GM19468 (cell line): ENCODE measurements around the gene NOSTRIN.
"Not testable (repeated sequence)": the region's sequence is repeated elsewhere in the genome, so short reads cannot be mapped to it uniquely, and the experiment has no call there.

Experiments
- ATAC-seq: cut with Tn5 transposase; IDR thresholded peaks from one replicate; pipeline ENCODE4 v1.9.1; 2021; ENCODE audit warnings: mild to moderate bottlenecking, moderate library complexity, moderate number of reproducible peaks; ENCODE audit not compliant: unreplicated experiment; ENCODE audit errors: extremely low read depth

The NOSTRIN gene

GRCh38 chr2:168867164-168867563 is 64.7 kb downstream of the NOSTRIN start:
- not testable (repeated sequence) for ATAC-seq

GRCh38 chr2:168870369-168870768 is 67.9 kb downstream of the NOSTRIN start:
- not testable (repeated sequence) for ATAC-seq

DNA sequence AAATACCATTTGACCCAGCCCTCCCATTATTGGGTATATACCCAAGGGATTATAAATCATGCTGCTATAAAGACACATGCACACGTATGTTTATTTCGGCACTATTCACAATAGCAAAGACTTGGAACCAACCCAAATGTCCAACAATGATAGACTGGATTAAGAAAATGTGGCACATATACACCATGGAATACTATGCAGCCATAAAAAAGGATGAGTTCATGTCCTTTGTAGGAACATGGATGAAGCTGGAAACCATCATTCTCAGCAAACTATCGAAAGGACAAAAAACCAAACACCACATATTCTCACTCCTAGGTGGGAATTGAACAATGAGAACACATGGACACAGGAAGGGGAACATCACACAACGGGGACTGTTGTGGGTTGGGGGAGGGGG is 68.4 kb downstream of the NOSTRIN start:
- not testable (repeated sequence) for ATAC-seq

- ATAC-seq: no peak
Observed at GRCh38 chr2:168874368-168875054, 72.1 kb downstream of the NOSTRIN start.

- not testable (repeated sequence) for ATAC-seq
Observed at GRCh38 chr2:168882163-168882562, 79.7 kb downstream of the NOSTRIN start.

DNA sequence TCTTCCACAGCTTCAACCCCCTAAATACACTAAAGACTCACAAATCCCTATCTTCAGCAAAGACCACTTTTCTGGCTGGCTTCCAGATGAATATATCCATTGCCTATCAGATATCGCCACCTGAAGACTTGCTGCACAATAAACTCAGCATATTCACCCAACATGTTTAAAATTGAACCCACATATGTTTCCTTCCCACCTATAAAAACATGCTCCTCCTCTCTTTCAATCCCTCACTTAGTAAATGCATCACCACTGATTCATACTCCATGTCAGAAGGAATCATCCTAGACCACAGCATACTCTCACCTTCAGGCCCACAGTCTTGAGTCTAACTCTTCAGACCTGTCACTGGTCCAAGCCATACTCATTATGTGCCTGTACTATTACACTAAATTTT is 82.5 kb downstream of the NOSTRIN start:
- no peak for ATAC-seq

- ATAC-seq: no peak
Observed at GRCh38 chr2:168889635-168890005, 87.2 kb downstream of the NOSTRIN start.

DNA sequence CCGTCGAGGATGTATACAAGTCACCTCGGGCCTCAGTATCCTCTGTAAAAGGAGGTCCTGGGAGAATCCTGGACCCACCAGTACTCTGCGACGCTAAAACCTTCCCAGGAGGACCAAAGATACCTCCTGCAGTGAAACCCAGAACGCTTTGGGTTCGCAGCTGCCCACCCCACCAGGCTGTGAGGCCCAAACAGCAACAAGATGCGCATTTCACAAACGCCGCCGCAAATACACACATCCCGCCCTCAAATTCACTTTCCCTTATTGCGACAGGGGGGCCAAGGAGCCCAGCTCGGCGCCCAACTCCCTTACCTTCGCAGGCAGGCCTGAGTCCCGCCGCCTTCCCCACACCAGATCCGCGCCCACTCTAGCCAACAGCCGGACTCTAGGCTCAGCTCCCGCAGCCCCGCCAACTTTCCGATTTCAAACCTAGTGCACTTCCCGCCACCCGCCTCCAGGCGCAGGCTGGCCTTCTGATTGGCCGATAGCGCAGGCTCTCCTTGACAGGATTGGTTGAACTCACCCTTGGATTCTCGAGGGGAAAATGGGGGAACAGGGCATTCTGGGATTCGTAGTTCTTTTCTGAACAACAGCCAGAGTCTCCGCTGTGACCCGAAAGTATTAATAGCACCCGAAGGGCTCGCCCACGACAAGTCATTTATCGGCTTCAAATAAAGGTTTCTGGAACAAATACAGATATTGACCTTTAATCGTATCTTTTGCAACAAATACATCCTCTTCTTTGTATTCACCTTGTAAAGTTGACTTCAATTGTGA is 87.8 kb downstream of the NOSTRIN start, which contains the start of gene SPC25:
Gene SPC25, minus strand, starts transcription at position 425 of the 777 bp plus-strand sequence. CDS start 911 bp downstream, outside the sequence.
- peak; percentile 96 for ATAC-seq

- ATAC-seq: no peak
Observed at GRCh38 chr2:168892327-168892726, 89.9 kb downstream of the NOSTRIN start.

DNA sequence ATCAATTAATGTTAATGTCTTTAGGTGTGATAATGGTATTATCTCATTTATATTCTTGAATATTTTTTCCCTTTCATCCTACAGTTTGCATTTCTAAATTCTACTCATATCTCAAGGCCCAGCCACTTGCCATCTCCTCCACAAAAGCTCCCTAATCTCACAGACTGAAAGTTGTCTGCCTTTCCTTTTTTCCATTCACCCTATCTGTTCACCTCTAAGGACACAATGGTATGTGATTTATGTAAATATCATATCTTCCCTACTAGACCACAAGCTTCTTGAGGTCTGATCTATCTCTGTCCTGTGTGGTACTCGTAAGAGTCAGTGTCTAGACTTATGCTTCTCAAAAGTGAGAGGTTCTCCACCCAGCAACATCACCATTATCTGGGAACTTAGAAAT is 91.7 kb downstream of the NOSTRIN start:
- no peak for ATAC-seq

- no peak for ATAC-seq
Observed at GRCh38 chr2:168894720-168895119, 92.3 kb downstream of the NOSTRIN start.

- no peak for ATAC-seq
Observed at GRCh38 chr2:168895771-168896170, 93.3 kb downstream of the NOSTRIN start.

GRCh38 chr2:168896783-168897182 is 94.3 kb downstream of the NOSTRIN start:
- ATAC-seq: no peak

GRCh38 chr2:168897449-168897848 is 95.0 kb downstream of the NOSTRIN start:
- no peak for ATAC-seq

DNA sequence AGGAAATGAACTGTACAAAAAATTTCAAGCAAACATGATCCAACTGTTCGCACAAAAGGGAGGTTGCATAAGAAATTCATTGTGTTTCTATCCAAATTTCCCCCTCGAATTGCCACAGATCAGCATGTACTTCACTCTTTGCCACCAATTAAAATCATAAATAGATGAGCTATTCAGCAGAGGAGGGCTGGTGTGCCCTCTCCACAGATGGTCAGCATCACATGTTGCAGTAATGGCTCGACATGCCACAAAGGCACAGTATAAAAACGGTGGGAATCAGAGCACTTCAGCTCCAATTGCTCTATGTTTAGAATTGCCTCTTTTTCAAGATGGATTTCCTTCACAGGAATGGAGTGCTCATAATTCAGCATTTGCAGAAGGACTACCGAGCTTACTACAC is 98.6 kb downstream of the NOSTRIN start, which contains the start of gene G6PC2:
Gene G6PC2, plus strand, starts transcription at position 289 of the 400 bp plus-strand sequence. Its CDS starts 41 bp downstream, at position 330.
- no peak for ATAC-seq

- ATAC-seq: no peak
Observed at GRCh38 chr2:168903888-168904287, 101.5 kb downstream of the NOSTRIN start.

DNA sequence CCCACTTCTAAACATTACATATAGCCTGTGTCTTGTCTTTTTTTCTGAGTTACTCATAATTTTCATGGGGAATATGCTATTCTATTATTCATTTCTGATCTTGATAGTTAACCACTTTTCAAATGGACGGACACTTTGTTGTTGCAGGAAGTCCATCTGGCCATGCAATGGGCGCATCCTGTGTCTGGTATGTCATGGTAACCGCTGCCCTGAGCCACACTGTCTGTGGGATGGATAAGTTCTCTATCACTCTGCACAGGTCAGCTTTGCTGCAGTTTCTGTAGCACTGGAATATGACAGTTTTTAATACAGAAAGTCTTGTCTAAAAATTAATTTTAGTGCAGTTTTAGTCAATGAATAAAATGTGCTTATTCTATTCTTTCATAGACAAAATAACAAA is 101.9 kb downstream of the NOSTRIN start:
- no peak for ATAC-seq

DNA sequence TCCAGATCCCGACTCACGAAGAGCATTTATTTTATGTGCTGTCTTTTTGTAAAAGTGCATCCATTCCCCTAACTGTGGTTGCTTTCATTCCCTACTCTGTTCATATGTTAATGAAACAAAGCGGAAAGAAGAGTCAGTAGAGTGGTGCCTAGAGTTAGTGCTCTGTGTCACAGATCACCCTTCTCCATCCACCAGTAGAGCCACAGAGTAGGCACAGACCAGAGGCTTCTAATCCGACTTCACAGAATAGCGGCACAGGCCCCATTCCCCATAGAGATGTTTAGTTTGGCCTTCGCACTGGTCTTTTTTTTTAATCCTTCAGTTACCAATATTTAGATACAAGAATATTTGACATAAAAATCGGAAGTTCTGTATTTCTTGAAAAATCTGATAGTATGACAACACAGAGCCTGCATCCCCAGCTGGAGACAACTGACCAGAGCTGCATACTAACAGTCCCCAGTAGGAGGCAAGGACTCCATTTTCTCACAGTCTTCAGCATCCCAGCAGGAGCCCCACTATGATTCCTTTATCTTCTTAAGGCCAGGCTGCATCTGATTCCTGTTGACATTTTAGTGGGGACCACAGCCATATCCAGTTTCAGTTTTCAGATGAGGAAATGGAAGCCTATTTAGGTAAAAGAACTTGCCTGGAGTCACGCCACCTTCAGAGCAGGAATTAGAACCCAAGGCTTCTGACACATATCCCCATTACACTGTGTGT is 105.7 kb downstream of the NOSTRIN start:
- no peak for ATAC-seq

- ATAC-seq: no peak
Observed at GRCh38 chr2:168910330-168910729, 107.9 kb downstream of the NOSTRIN start.

DNA sequence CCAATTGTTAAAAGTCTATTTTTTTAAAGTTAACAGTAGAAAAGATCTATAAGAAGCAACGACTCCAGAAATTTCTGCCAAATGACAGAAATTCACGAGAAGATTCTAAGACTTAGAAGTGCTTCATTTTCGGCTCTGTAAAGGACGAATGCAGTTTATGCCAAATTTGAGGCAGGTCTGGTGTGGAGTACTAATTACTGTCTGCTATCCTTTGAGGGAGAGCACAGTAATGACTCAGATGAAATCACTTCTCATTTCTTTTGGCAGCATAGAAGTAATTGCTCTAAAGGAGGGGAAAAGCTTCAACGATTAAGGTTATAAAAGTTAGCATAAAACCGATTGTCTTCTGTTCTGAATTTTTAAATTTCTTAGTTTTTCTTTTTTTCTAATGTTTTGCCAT is 110.0 kb downstream of the NOSTRIN start:
- ATAC-seq: no peak

DNA sequence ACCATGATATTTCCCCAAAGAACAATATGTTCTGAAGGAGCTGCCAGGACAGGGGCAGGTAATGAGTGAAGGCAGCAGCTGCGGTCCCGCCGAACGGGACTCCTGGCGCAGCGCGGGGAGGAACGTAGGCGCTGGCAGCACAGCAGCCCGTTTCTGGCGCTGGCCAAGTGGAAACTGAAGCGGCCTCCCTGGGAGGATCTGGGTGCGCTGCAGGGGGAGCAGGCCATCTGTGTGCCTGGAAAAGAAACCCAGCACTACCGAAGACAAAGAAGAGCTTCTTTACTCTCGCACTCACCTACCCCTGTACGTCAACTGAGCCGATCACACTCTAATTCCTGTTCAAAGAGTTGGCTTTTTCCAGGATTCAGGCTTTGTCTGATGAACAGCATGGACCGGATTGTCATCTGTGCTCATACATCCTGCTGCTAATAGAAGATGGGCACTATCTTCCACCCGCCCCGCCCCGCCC is 110.5 kb downstream of the NOSTRIN start:
- no peak for ATAC-seq
